ENCODE measurements around the gene KCNC3. TPM values are rescaled to one million over a fixed set of nuclear protein-coding genes. Genes with fewer than 3 reads are reported as not detected.
A peak's percentile ranks its signal among the peaks of the same experiment; 100 is the strongest.

KCNC3 gene
- total and polyA plus RNA-seq, 4 donors = 0.56 to 1.6 (median 1.1) TPM

DNA sequence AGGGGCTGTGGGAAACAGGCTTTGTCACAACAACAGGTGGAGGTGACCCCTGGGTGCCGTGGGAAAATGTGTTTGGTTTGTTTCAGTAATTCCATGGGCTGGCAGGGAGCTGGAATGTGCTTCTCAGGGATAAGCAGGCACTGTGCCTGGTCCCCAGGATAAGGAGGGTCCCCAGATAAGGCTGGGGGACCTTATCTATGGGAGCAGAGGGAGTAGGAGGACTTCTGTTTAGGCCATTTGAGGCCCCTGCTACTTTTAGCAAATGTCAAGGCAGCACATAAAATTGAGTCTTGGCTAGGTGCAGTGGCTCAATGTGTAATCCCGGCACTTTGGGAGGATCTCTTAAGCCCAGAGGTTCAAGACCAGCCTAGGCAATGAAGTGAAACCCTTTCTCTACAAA is 59.5 kb downstream of the KCNC3 start:
- Histone ChIP-seq H3K9ac (ENCODE audit: low read depth in 1 of 2, low read length in 2 of 2) (no peak overlapping the region), H3K27me3 (ENCODE audit: control insufficient read depth in 4 of 4, insufficient read depth in 4 of 4, low read length in 3 of 4) (no peaks in the 10 kb centered on the region), H3K4me1 (ENCODE audit: control insufficient read depth in 4 of 4, insufficient read depth in 4 of 4, low read length in 3 of 4) (peaks cover 0 to 3% (median under 1%) of the 10 kb centered on the region in 4 donors), H3K9me3 (ENCODE audit: control insufficient read depth in 4 of 4, low read length in 3 of 4) (no peaks in the 10 kb centered on the region), H3K4me3 (ENCODE audit: low read depth in 1 of 3, low read length in 3 of 3) (no peak overlapping the region), H3K36me3 (ENCODE audit: control insufficient read depth in 4 of 4, insufficient read depth in 3 of 4, low read depth in 1 of 4, low read length in 3 of 4) (peaks cover 4 to 42% (median 9%) of the 10 kb centered on the region in 4 donors), H3K27ac (ENCODE audit: low read depth in 1 of 2, low read length in 2 of 2) (no peak overlapping the region)
- 83% methylated on average over 2 of the region's 2 CpGs for WGBS
- no peak for TF ChIP-seq HNF4G (IDR thresholded peaks at IDR 0.05)
- no peak for TF ChIP-seq JUND (IDR thresholded peaks at IDR 0.05)
- no peak for TF ChIP-seq FOXA1 (IDR thresholded peaks at IDR 0.05)
- no peak for TF ChIP-seq GABPA (IDR thresholded peaks at IDR 0.05 in 1 of 2, conservative IDR thresholded peaks at IDR 0.05 in 1 of 2)
- TF ChIP-seq YY1 (IDR thresholded peaks at IDR 0.05) = no peak
- no peak for TF ChIP-seq RXRA (IDR thresholded peaks at IDR 0.05)
- TF ChIP-seq, protein P1, sequence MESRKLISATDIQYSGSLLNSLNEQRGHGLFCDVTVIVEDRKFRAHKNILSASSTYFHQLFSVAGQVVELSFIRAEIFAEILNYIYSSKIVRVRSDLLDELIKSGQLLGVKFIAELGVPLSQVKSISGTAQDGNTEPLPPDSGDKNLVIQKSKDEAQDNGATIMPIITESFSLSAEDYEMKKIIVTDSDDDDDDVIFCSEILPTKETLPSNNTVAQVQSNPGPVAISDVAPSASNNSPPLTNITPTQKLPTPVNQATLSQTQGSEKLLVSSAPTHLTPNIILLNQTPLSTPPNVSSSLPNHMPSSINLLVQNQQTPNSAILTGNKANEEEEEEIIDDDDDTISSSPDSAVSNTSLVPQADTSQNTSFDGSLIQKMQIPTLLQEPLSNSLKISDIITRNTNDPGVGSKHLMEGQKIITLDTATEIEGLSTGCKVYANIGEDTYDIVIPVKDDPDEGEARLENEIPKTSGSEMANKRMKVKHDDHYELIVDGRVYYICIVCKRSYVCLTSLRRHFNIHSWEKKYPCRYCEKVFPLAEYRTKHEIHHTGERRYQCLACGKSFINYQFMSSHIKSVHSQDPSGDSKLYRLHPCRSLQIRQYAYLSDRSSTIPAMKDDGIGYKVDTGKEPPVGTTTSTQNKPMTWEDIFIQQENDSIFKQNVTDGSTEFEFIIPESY (IDR thresholded peaks at IDR 0.05) = no peak
- TF ChIP-seq, protein P2, sequence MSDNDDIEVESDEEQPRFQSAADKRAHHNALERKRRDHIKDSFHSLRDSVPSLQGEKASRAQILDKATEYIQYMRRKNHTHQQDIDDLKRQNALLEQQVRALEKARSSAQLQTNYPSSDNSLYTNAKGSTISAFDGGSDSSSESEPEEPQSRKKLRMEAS (IDR thresholded peaks at IDR 0.05) = no peak
- TF ChIP-seq, protein P3, sequence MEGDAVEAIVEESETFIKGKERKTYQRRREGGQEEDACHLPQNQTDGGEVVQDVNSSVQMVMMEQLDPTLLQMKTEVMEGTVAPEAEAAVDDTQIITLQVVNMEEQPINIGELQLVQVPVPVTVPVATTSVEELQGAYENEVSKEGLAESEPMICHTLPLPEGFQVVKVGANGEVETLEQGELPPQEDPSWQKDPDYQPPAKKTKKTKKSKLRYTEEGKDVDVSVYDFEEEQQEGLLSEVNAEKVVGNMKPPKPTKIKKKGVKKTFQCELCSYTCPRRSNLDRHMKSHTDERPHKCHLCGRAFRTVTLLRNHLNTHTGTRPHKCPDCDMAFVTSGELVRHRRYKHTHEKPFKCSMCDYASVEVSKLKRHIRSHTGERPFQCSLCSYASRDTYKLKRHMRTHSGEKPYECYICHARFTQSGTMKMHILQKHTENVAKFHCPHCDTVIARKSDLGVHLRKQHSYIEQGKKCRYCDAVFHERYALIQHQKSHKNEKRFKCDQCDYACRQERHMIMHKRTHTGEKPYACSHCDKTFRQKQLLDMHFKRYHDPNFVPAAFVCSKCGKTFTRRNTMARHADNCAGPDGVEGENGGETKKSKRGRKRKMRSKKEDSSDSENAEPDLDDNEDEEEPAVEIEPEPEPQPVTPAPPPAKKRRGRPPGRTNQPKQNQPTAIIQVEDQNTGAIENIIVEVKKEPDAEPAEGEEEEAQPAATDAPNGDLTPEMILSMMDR (IDR thresholded peaks at IDR 0.05; ENCODE audit: low read depth, low read length, missing input control) = no peak
- no peak for TF ChIP-seq EGR1 (IDR thresholded peaks at IDR 0.05; ENCODE audit: low read depth in 2 of 2)
- TF ChIP-seq, protein P4, sequence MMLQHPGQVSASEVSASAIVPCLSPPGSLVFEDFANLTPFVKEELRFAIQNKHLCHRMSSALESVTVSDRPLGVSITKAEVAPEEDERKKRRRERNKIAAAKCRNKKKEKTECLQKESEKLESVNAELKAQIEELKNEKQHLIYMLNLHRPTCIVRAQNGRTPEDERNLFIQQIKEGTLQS (IDR thresholded peaks at IDR 0.05) = no peak
- TF ChIP-seq, protein P5, sequence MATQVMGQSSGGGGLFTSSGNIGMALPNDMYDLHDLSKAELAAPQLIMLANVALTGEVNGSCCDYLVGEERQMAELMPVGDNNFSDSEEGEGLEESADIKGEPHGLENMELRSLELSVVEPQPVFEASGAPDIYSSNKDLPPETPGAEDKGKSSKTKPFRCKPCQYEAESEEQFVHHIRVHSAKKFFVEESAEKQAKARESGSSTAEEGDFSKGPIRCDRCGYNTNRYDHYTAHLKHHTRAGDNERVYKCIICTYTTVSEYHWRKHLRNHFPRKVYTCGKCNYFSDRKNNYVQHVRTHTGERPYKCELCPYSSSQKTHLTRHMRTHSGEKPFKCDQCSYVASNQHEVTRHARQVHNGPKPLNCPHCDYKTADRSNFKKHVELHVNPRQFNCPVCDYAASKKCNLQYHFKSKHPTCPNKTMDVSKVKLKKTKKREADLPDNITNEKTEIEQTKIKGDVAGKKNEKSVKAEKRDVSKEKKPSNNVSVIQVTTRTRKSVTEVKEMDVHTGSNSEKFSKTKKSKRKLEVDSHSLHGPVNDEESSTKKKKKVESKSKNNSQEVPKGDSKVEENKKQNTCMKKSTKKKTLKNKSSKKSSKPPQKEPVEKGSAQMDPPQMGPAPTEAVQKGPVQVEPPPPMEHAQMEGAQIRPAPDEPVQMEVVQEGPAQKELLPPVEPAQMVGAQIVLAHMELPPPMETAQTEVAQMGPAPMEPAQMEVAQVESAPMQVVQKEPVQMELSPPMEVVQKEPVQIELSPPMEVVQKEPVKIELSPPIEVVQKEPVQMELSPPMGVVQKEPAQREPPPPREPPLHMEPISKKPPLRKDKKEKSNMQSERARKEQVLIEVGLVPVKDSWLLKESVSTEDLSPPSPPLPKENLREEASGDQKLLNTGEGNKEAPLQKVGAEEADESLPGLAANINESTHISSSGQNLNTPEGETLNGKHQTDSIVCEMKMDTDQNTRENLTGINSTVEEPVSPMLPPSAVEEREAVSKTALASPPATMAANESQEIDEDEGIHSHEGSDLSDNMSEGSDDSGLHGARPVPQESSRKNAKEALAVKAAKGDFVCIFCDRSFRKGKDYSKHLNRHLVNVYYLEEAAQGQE (IDR thresholded peaks at IDR 0.05) = no peak
- TF ChIP-seq NR2F2 (IDR thresholded peaks at IDR 0.05) = no peak
- no peak for TF ChIP-seq HNF4A (conservative IDR thresholded peaks at IDR 0.05)
- TF ChIP-seq TAF1 (conservative IDR thresholded peaks at IDR 0.05) = no peak
- no peak for TF ChIP-seq RAD21 (IDR thresholded peaks at IDR 0.05)
- TF ChIP-seq SP1 (IDR thresholded peaks at IDR 0.05) = no peak
- TF ChIP-seq FOXA2 (IDR thresholded peaks at IDR 0.05) = no peak
- DNase-seq (ENCODE audit: low spot score) = peak; percentile 62
